NCI-H82 (cell line): ENCODE measurements around the gene SMC3.

Experiments
- DNase-seq: peaks from one replicate; lab custom pipeline; 2025; lab: John Stamatoyannopoulos, UW

Gene SMC3

GRCh38 chr10:110647136-110647430 lies 79.6 kb downstream of the SMC3 start:
- DNase-seq, result no peak

GRCh38 chr10:110648692-110649346 lies 81.3 kb downstream of the SMC3 start:
- DNase-seq, result no peak

GRCh38 chr10:110649347-110650264 lies 82.1 kb downstream of the SMC3 start:
- no peak for DNase-seq

GRCh38 chr10:110650265-110650668 lies 82.8 kb downstream of the SMC3 start:
- no peak for DNase-seq

- DNase-seq, result peak; percentile 56
Measured at GRCh38 chr10:110651044-110651958, 83.8 kb downstream of the SMC3 start.

- no peak for DNase-seq
Measured at GRCh38 chr10:110652475-110653118, 85.1 kb downstream of the SMC3 start.
